Endothelial cell of umbilical vein (primary cell): ENCODE data around the gene NRCAM. TPM values are rescaled to one million over a fixed set of nuclear protein-coding genes. Genes with fewer than 3 reads are reported as not detected.

Experiments
- BruUV-seq: library from RNA; stranded (reverse); fragments of 400-500 nt; replicated peaks from 2 replicates; lab custom pipeline; 2021; lab: Mats Ljungman, UMichigan
- CTCF ChIA-PET: fragments of 300-600, 350-600 bp; sonication (Branson Sonifier 250); formaldehyde crosslinking; loops from one replicate; lab custom pipeline; 2021; ENCODE audit warnings: antibody characterized with exemption, inconsistent platforms; lab: Charles Lee
- POLR2A ChIA-PET: fragments of 300-600, 350-600 bp; sonication (Branson Sonifier 250); formaldehyde crosslinking; loops from one replicate; lab custom pipeline; 2021; ENCODE audit warnings: antibody characterized with exemption, inconsistent platforms; lab: Charles Lee
- DNase-seq: peaks from one replicate; pipeline ENCODE4 v3.0.0-alpha.2; 2011; ENCODE audit warnings: low read depth, low spot score
- FAIRE-seq: peaks from 2 replicates; lab custom pipeline; 2011; peaks lifted over from hg19 to GRCh38; lab: Jason Lieb, UNC
- H2AFZ ChIP-seq: 2 replicates; pipeline ENCODE4 v1.6.0; 2012; ENCODE audit warnings: low read depth, low read length, control low read depth, inconsistent platforms
- H3K27ac ChIP-seq: 2 replicates; pipeline ENCODE4 v1.5.1; 2011; ENCODE audit warnings: low read depth, mild to moderate bottlenecking, control low read depth, low read length, moderate library complexity; ENCODE audit not compliant: insufficient read depth
- H3K27me3 ChIP-seq, 2 experiments: 2 replicates each; pipeline versions ENCODE4 v1.6.0 to v1.6.1; 2011; ENCODE audit warnings: low read length in 2 of 2, mixed read lengths in 1 of 2; ENCODE audit not compliant: control insufficient read depth in 2 of 2, insufficient read depth in 2 of 2
- H3K36me3 ChIP-seq, 2 experiments: 2 replicates in 1 of 2; 3 replicates in 1 of 2; pipeline ENCODE4 v1.5.1; 2011; ENCODE audit warnings: low read length in 2 of 2, mild to moderate bottlenecking in 1 of 2, moderate library complexity in 1 of 2; ENCODE audit not compliant: control insufficient read depth in 2 of 2, insufficient read depth in 2 of 2; ENCODE audit errors: extremely low read depth in 1 of 2
- H3K4me1 ChIP-seq: 3 replicates; pipeline ENCODE4 v1.5.1; 2011; ENCODE audit warnings: mild to moderate bottlenecking, low read length; ENCODE audit not compliant: control insufficient read depth, insufficient read depth; ENCODE audit errors: extremely low read depth
- H3K4me2 ChIP-seq: 2 replicates; pipeline ENCODE4 v1.6.1; 2011; ENCODE audit warnings: low read length, control low read depth, mixed read lengths; ENCODE audit not compliant: insufficient read depth
- H3K4me3 ChIP-seq, 3 experiments: fragments of 200-600 bp in 1 of 3; sonication (generic), shearing (Covaris generic) in 1 of 3; replicated peaks in 1 of 3; 2 replicates each; pipeline ENCODE4 v1.5.1; 2011 to 2016; ENCODE audit warnings: control low read depth in 3 of 3, low read length in 3 of 3, mild to moderate bottlenecking in 2 of 3, inconsistent platforms in 1 of 3, low read depth in 1 of 3, moderate library complexity in 1 of 3; ENCODE audit not compliant: insufficient read depth in 1 of 3
- H3K79me2 ChIP-seq: 2 replicates; pipeline ENCODE4 v1.6.0; 2012; ENCODE audit warnings: low read length, inconsistent platforms; ENCODE audit not compliant: control insufficient read depth, insufficient read depth
- H3K9ac ChIP-seq: replicated peaks from 2 replicates; pipeline ENCODE3; 2011; ENCODE audit warnings: low read length, control low read depth; ENCODE audit not compliant: insufficient read depth; ENCODE audit errors: extremely low read depth
- H3K9me1 ChIP-seq: replicated peaks from 3 replicates; pipeline ENCODE4 v1.6.0; 2011; ENCODE audit warnings: mild to moderate bottlenecking, low read length; ENCODE audit not compliant: control insufficient read depth, insufficient read depth; ENCODE audit errors: extremely low read depth
- H3K9me3 ChIP-seq: replicated peaks from 2 replicates; pipeline ENCODE4 v1.5.1; 2012; ENCODE audit warnings: low read length, inconsistent platforms; ENCODE audit not compliant: control insufficient read depth, insufficient read depth
- H4K20me1 ChIP-seq: replicated peaks from 2 replicates; pipeline ENCODE3; 2011; ENCODE audit warnings: mild to moderate bottlenecking, low read length; ENCODE audit not compliant: control insufficient read depth, insufficient read depth; ENCODE audit errors: extremely low read depth
- CTCF ChIP-seq, 2 donors: IDR thresholded peaks; 1 replicate in 1 of 2; 2 replicates in 1 of 2; pipeline ENCODE4 v1.5.1; 2011; ENCODE audit warnings: low read length in 2 of 2, mild to moderate bottlenecking in 2 of 2, moderate library complexity in 2 of 2, control low read depth in 1 of 2, inconsistent platforms in 1 of 2, low read depth in 1 of 2; ENCODE audit not compliant: insufficient read depth in 1 of 2; ENCODE audit errors: extremely low read depth in 1 of 2
- EZH2 ChIP-seq: IDR thresholded peaks from 2 replicates; pipeline ENCODE4 v1.6.1; 2012; ENCODE audit warnings: borderline replicate concordance, low read depth, mild to moderate bottlenecking, moderate library complexity, low read length, inconsistent platforms; ENCODE audit not compliant: severe bottlenecking
- FOS ChIP-seq: IDR thresholded peaks from 2 replicates; pipeline ENCODE4 v1.6.1; 2011; ENCODE audit warnings: mild to moderate bottlenecking, low read length, moderate library complexity, borderline replicate concordance; ENCODE audit not compliant: insufficient read depth
- GATA2 ChIP-seq: IDR thresholded peaks from 2 replicates; pipeline ENCODE4 v1.7.0; 2011; ENCODE audit warnings: low read depth, mild to moderate bottlenecking, moderate library complexity, mixed read lengths, low read length; ENCODE audit not compliant: insufficient read length, insufficient read depth
- JUN ChIP-seq: IDR thresholded peaks from 2 replicates; pipeline ENCODE4 v1.6.1; 2011; ENCODE audit warnings: borderline replicate concordance, low read depth; ENCODE audit not compliant: insufficient read length, insufficient read depth
- MAX ChIP-seq: IDR thresholded peaks from 2 replicates; pipeline ENCODE4 v1.6.1; 2011; ENCODE audit not compliant: insufficient read depth, insufficient read length
- MYC ChIP-seq: IDR thresholded peaks from one replicate; pipeline ENCODE4 v1.6.1; 2011; ENCODE audit warnings: mild to moderate bottlenecking, low read depth, low read length
- POLR2A ChIP-seq: IDR thresholded peaks from 2 replicates; pipeline ENCODE4 v1.6.1; 2012; ENCODE audit warnings: low read depth, mild to moderate bottlenecking, control low read depth, low read length
- POLR2AphosphoS5 ChIP-seq: IDR thresholded peaks from 2 replicates; pipeline ENCODE4 v1.6.1; 2012; ENCODE audit warnings: low read depth, mild to moderate bottlenecking, control low read depth, low read length, moderate library complexity; ENCODE audit not compliant: insufficient read depth
- dilution Hi-C: fragments of 300-500 bp; cut with MboI; formaldehyde crosslinking; loops from one replicate; pipeline ENCODE4 v1.15.0; 2019; ENCODE audit warnings: low sequenced_read_pairs; ENCODE audit not compliant: extremely low pct_ligation_motif_present
- intact Hi-C: fragments of 100-400 bp; cut with micrococcal nuclease; formaldehyde crosslinking; loops from one replicate; pipeline ENCODE4 v1.10.0; 2022
- polyA plus RNA-seq, 4 experiments: library from polyadenylated mRNA; depleted of rRNA in 3 of 4; stranded (reverse) in 3 of 4; unstranded in 1 of 4; fragments of >200 nt; gene quantifications; 2 replicates each; pipeline versions ENCODE4 v1.2.1 to v1.2.3, GENCODE V29; 2011 to 2012; ENCODE audit warnings: missing spikeins in 1 of 4
- total RNA-seq: library from RNA; stranded (reverse); gene quantifications from 2 replicates; pipeline ENCODE4 v1.2.3, GENCODE V29; 2021

The NRCAM gene
- total and polyA plus RNA-seq, 2 donors (not counting 3 experiments of a cell fraction or from before 2014, with no cell fraction given): 26.0 to 47.6 TPM

GRCh38 chr7:108402865-108403264 is 53.4 kb downstream of the NRCAM start:
- peaks cover 14% of the 10 kb centered on the region for H3K4me1 ChIP-seq
- CTCF ChIA-PET: interaction anchor here (0.9 to 1.4 kb wide), 6 partner anchors 11 to 222 kb away, joined by 3 to 6 read pairs (median 4); partner anchors contain the start of gene NRCAM
- H3K36me3 ChIP-seq: no peaks in the 10 kb centered on the region
- TF ChIP-seq FOS (no peak), EZH2 (no peak), MYC (no peak), POLR2A (no peak), GATA2 (no peak), MAX (no peak), POLR2AphosphoS5 (no peak), CTCF (IDR thresholded peaks at IDR 0.05; ENCODE audit: extremely low read depth in 1 of 2, insufficient read depth in 1 of 2, low read depth in 1 of 2, low read length in 2 of 2) (no peak), JUN (no peak)
- BruUV-seq: no TSS peak
- H4K20me1 ChIP-seq: no peaks in the 10 kb centered on the region
- peaks cover 58% of the 10 kb centered on the region for H3K79me2 ChIP-seq
- H2AFZ ChIP-seq: peak overlapping the region; percentile 57
- H3K27ac ChIP-seq: peak overlapping the region; percentile 24
- FAIRE-seq (peak; percentile 89), DNase-seq (peak; percentile 63)
- H3K4me3 ChIP-seq: no peak overlapping the region
- H3K9me1 ChIP-seq: no peaks in the 10 kb centered on the region
- intact Hi-C loops (no loop called here), dilution Hi-C loops (no loop called here)
- no peak overlapping the region for H3K9ac ChIP-seq
- POLR2A ChIA-PET: no interaction called here
- H3K27me3 ChIP-seq: no peaks in the 10 kb centered on the region
- H3K4me2 ChIP-seq: peak overlapping the region; percentile 52
- no peaks in the 10 kb centered on the region for H3K9me3 ChIP-seq
